ENCODE measurements around the gene PRDM16.
"Not testable (repeated sequence)": the region's sequence is repeated elsewhere in the genome, so short reads cannot be mapped to it uniquely, and the experiment has no call there.

PRDM16 gene

GRCh38 chr1:3156936-3157335 is 87.9 kb downstream of the PRDM16 start:
- Mint-ChIP-seq H3K27me3 (ENCODE audit: low read depth) (peaks cover 22% of the 10 kb centered on the region), H3K4me3 (no peak overlapping the region), H3K36me3 (ENCODE audit: low read depth) (no peaks in the 10 kb centered on the region), H3K27ac (no peak overlapping the region), H3K4me1 (ENCODE audit: low read depth) (peaks cover 5% of the 10 kb centered on the region), H3K9me3 (no peaks in the 10 kb centered on the region)

- Mint-ChIP-seq H3K4me1 (ENCODE audit: low read depth) (peaks cover 5% of the 10 kb centered on the region), H3K36me3 (ENCODE audit: low read depth) (no peaks in the 10 kb centered on the region), H3K27me3 (ENCODE audit: low read depth) (peaks cover 22% of the 10 kb centered on the region), H3K27ac (no peak overlapping the region), H3K9me3 (no peaks in the 10 kb centered on the region), H3K4me3 (no peak overlapping the region)
Observed at GRCh38 chr1:3158347-3158746, 89.3 kb downstream of the PRDM16 start.

- Mint-ChIP-seq H3K27ac (no peak overlapping the region), H3K36me3 (ENCODE audit: low read depth) (no peaks in the 10 kb centered on the region), H3K9me3 (no peaks in the 10 kb centered on the region), H3K4me1 (ENCODE audit: low read depth) (peaks cover 5% of the 10 kb centered on the region), H3K27me3 (ENCODE audit: low read depth) (peaks cover 22% of the 10 kb centered on the region), H3K4me3 (no peak overlapping the region)
Observed at GRCh38 chr1:3159121-3159520, 90.1 kb downstream of the PRDM16 start.

GRCh38 chr1:3159996-3160395 is 91.0 kb downstream of the PRDM16 start:
- H3K4me3 Mint-ChIP-seq, result no peak overlapping the region

GRCh38 chr1:3160647-3161145 is 91.7 kb downstream of the PRDM16 start:
- Mint-ChIP-seq H3K36me3 (ENCODE audit: low read depth) (no peaks in the 10 kb centered on the region), H3K27ac (no peak overlapping the region), H3K27me3 (ENCODE audit: low read depth) (peaks cover 16% of the 10 kb centered on the region), H3K9me3 (no peaks in the 10 kb centered on the region), H3K4me1 (ENCODE audit: low read depth) (peaks cover 5% of the 10 kb centered on the region), H3K4me3 (peak overlapping the region; percentile 48)

More at GRCh38 chr1:3159996-3160395, 91.0 kb downstream of the PRDM16 start:
- H3K27me3 Mint-ChIP-seq (ENCODE audit: low read depth), result peaks cover 22% of the 10 kb centered on the region
- no peaks in the 10 kb centered on the region for H3K9me3 Mint-ChIP-seq
- peaks cover 5% of the 10 kb centered on the region for H3K4me1 Mint-ChIP-seq (ENCODE audit: low read depth)
- no peaks in the 10 kb centered on the region for H3K36me3 Mint-ChIP-seq (ENCODE audit: low read depth)
- H3K27ac Mint-ChIP-seq, result no peak overlapping the region

- peaks cover 10% of the 10 kb centered on the region for H3K27me3 Mint-ChIP-seq (ENCODE audit: low read depth)
- peak overlapping the region; percentile 48 for H3K4me3 Mint-ChIP-seq
- peaks cover 5% of the 10 kb centered on the region for H3K4me1 Mint-ChIP-seq (ENCODE audit: low read depth)
- H3K9me3 Mint-ChIP-seq, result no peaks in the 10 kb centered on the region
- no peaks in the 10 kb centered on the region for H3K36me3 Mint-ChIP-seq (ENCODE audit: low read depth)
- H3K27ac Mint-ChIP-seq, result no peak overlapping the region
Observed at GRCh38 chr1:3161176-3161840, 92.3 kb downstream of the PRDM16 start.

GRCh38 chr1:3162322-3162882 is 93.4 kb downstream of the PRDM16 start:
- Mint-ChIP-seq H3K4me3 (no peak overlapping the region), H3K27ac (no peak overlapping the region)

GRCh38 chr1:3163356-3163755 is 94.4 kb downstream of the PRDM16 start:
- no peaks in the 10 kb centered on the region for H3K36me3 Mint-ChIP-seq (ENCODE audit: low read depth)
- no peaks in the 10 kb centered on the region for H3K9me3 Mint-ChIP-seq
- H3K4me1 Mint-ChIP-seq (ENCODE audit: low read depth), result peaks cover 5% of the 10 kb centered on the region
- H3K27ac Mint-ChIP-seq, result no peak overlapping the region
- H3K4me3 Mint-ChIP-seq, result no peak overlapping the region
- peaks cover 5% of the 10 kb centered on the region for H3K27me3 Mint-ChIP-seq (ENCODE audit: low read depth)

More at GRCh38 chr1:3162322-3162882, 93.4 kb downstream of the PRDM16 start:
- H3K9me3 Mint-ChIP-seq, result no peaks in the 10 kb centered on the region
- peaks cover 10% of the 10 kb centered on the region for H3K27me3 Mint-ChIP-seq (ENCODE audit: low read depth)
- no peaks in the 10 kb centered on the region for H3K36me3 Mint-ChIP-seq (ENCODE audit: low read depth)
- H3K4me1 Mint-ChIP-seq (ENCODE audit: low read depth), result peaks cover 5% of the 10 kb centered on the region

GRCh38 chr1:3164671-3165070 is 95.7 kb downstream of the PRDM16 start:
- Mint-ChIP-seq H3K27ac (no peak overlapping the region), H3K27me3 (ENCODE audit: low read depth) (no peaks in the 10 kb centered on the region), H3K36me3 (ENCODE audit: low read depth) (no peaks in the 10 kb centered on the region), H3K9me3 (no peaks in the 10 kb centered on the region), H3K4me3 (no peak overlapping the region), H3K4me1 (ENCODE audit: low read depth) (peaks cover 5% of the 10 kb centered on the region)

- H3K36me3 Mint-ChIP-seq (ENCODE audit: low read depth); H3K27ac Mint-ChIP-seq; H3K4me3 Mint-ChIP-seq; H3K4me1 Mint-ChIP-seq (ENCODE audit: low read depth); H3K27me3 Mint-ChIP-seq (ENCODE audit: low read depth); H3K9me3 Mint-ChIP-seq: not testable (repeated sequence)
Observed at GRCh38 chr1:3165189-3165588, 96.2 kb downstream of the PRDM16 start.

- Mint-ChIP-seq H3K27ac (no peak overlapping the region), H3K4me1 (ENCODE audit: low read depth) (no peaks in the 10 kb centered on the region), H3K4me3 (no peak overlapping the region), H3K9me3 (no peaks in the 10 kb centered on the region), H3K36me3 (ENCODE audit: low read depth) (no peaks in the 10 kb centered on the region), H3K27me3 (ENCODE audit: low read depth) (peaks cover 6% of the 10 kb centered on the region)
Observed at GRCh38 chr1:3166206-3166918, 97.4 kb downstream of the PRDM16 start.

- Mint-ChIP-seq H3K9me3 (no peaks in the 10 kb centered on the region), H3K4me1 (ENCODE audit: low read depth) (no peaks in the 10 kb centered on the region), H3K27ac (no peak overlapping the region), H3K27me3 (ENCODE audit: low read depth) (peaks cover 6% of the 10 kb centered on the region), H3K4me3 (no peak overlapping the region), H3K36me3 (ENCODE audit: low read depth) (no peaks in the 10 kb centered on the region)
Observed at GRCh38 chr1:3167255-3167654, 98.3 kb downstream of the PRDM16 start.

GRCh38 chr1:3168678-3169077 is 99.7 kb downstream of the PRDM16 start:
- no peaks in the 10 kb centered on the region for H3K4me1 Mint-ChIP-seq (ENCODE audit: low read depth)
- H3K36me3 Mint-ChIP-seq (ENCODE audit: low read depth), result no peaks in the 10 kb centered on the region
- peaks cover 15% of the 10 kb centered on the region for H3K27me3 Mint-ChIP-seq (ENCODE audit: low read depth)
- H3K9me3 Mint-ChIP-seq, result no peaks in the 10 kb centered on the region
- no peak overlapping the region for H3K27ac Mint-ChIP-seq
- no peak overlapping the region for H3K4me3 Mint-ChIP-seq

GRCh38 chr1:3169665-3170356 is 100.8 kb downstream of the PRDM16 start:
- Mint-ChIP-seq H3K9me3 (no peaks in the 10 kb centered on the region), H3K27ac (no peak overlapping the region), H3K4me3 (no peak overlapping the region), H3K36me3 (ENCODE audit: low read depth) (no peaks in the 10 kb centered on the region), H3K27me3 (ENCODE audit: low read depth) (peaks cover 15% of the 10 kb centered on the region), H3K4me1 (ENCODE audit: low read depth) (no peaks in the 10 kb centered on the region)
